Muscle of arm (tissue), 12 donors: ENCODE results near the gene TES. TPM values are rescaled to one million over a fixed set of nuclear protein-coding genes. Genes with fewer than 3 reads are reported as not detected.

Source experiments
- DNase-seq: peaks from one replicate; pipeline ENCODE4 v3.0.0-alpha.2; 2013
- polyA plus RNA-seq, 12 donors: library from polyadenylated mRNA; unstranded; fragments of 120-200 nt; gene quantifications; one replicate each; pipeline ENCODE4 v1.2.1, GENCODE V29; 2013; ENCODE audit not compliant: insufficient read length in 12 of 12

The TES gene
- polyA plus RNA-seq, 12 donors = 14.1 to 59.3 (median 19.7) TPM; not detected in 1

- no peak for DNase-seq
Measured at GRCh38 chr7:116218747-116219146, 8.4 kb downstream of the TES start.

- DNase-seq = no peak
Measured at GRCh38 chr7:116219288-116219687, 8.9 kb downstream of the TES start.

- DNase-seq = no peak
Measured at GRCh38 chr7:116219834-116220233, 9.5 kb downstream of the TES start.

- no peak for DNase-seq
Measured at GRCh38 chr7:116222501-116222900, 12.2 kb downstream of the TES start.

GRCh38 chr7:116223588-116223987 is 13.2 kb downstream of the TES start:
- DNase-seq = no peak

- DNase-seq = no peak
Measured at GRCh38 chr7:116224492-116225098, 14.3 kb downstream of the TES start.

- no peak for DNase-seq
Measured at GRCh38 chr7:116225860-116226259, 15.5 kb downstream of the TES start.

GRCh38 chr7:116226664-116227063 is 16.3 kb downstream of the TES start:
- DNase-seq = no peak

GRCh38 chr7:116227678-116228239 is 17.4 kb downstream of the TES start:
- DNase-seq = peak; percentile 79

GRCh38 chr7:116228241-116228640 is 17.9 kb downstream of the TES start:
- peak; percentile 60 for DNase-seq

- DNase-seq = no peak
Measured at GRCh38 chr7:116229366-116229765, 19.0 kb downstream of the TES start.

- DNase-seq = no peak
Measured at GRCh38 chr7:116230191-116231005, 20.1 kb downstream of the TES start.

- DNase-seq = no peak
Measured at GRCh38 chr7:116231543-116231942, 21.2 kb downstream of the TES start.

GRCh38 chr7:116231949-116232348 is 21.6 kb downstream of the TES start:
- no peak for DNase-seq

GRCh38 chr7:116232350-116232749 is 22.0 kb downstream of the TES start:
- DNase-seq = peak; percentile 46

GRCh38 chr7:116232920-116233319 is 22.6 kb downstream of the TES start:
- DNase-seq = no peak

GRCh38 chr7:116234517-116235200 is 24.3 kb downstream of the TES start:
- no peak for DNase-seq

GRCh38 chr7:116235380-116235779 is 25.0 kb downstream of the TES start:
- no peak for DNase-seq

GRCh38 chr7:116236020-116236630 is 25.8 kb downstream of the TES start:
- DNase-seq = no peak

- DNase-seq = no peak
Measured at GRCh38 chr7:116239020-116239419, 28.7 kb downstream of the TES start.

- DNase-seq = no peak
Measured at GRCh38 chr7:116239434-116239833, 29.1 kb downstream of the TES start.

- no peak for DNase-seq
Measured at GRCh38 chr7:116240024-116240668, 29.8 kb downstream of the TES start.
